ENCODE data around the gene SLC7A6. TPM values are rescaled to one million over a fixed set of nuclear protein-coding genes. Genes with fewer than 3 reads are reported as not detected.

Gene SLC7A6
- total and polyA plus RNA-seq, 2 of the 13 experiments (the other 11 are each of a cell fraction or from before 2014, with no cell fraction given) = 35.8 to 70.8 TPM

- 0 out of 2 replicates have a peak, but pooled peaks have one; percentile 76 for TF ChIP-seq ZNF704 (CRISPR knock-in tag; IDR thresholded peaks at IDR 0.05; ENCODE audit: borderline replicate concordance)
- peak; percentile 58 for TF ChIP-seq ZNF232 (CRISPR knock-in tag; IDR thresholded peaks at IDR 0.05; ENCODE audit: borderline replicate concordance)
- TF ChIP-seq PRDM10 (CRISPR knock-in tag; IDR thresholded peaks at IDR 0.05; ENCODE audit: low read depth) = no peak
- 0 out of 2 replicates have a peak, but pooled peaks have one; percentile 67 for TF ChIP-seq ZNF552 (CRISPR knock-in tag; IDR thresholded peaks at IDR 0.05; ENCODE audit: borderline replicate concordance)
- no peak; the same call in 1 of the 2 replicates for TF ChIP-seq ESRRA (CRISPR knock-in tag; IDR thresholded peaks at IDR 0.05; ENCODE audit: low read depth)
- TF ChIP-seq NKX3-1 (CRISPR knock-in tag; IDR thresholded peaks at IDR 0.05) = peak; percentile 45; the same call in 1 of the 2 replicates
- TF ChIP-seq MNT (IDR thresholded peaks at IDR 0.05) = no peak
- TF ChIP-seq EZH2 (conservative IDR thresholded peaks at IDR 0.05; ENCODE audit: low read depth, low read length) = no peak
- TF ChIP-seq PBX3 (CRISPR knock-in tag; IDR thresholded peaks at IDR 0.05; ENCODE audit: borderline replicate concordance) = peak; percentile 70; the same call in 1 of the 2 replicates
- no peak for TF ChIP-seq ZNF678 (CRISPR knock-in tag; IDR thresholded peaks at IDR 0.05)
- TF ChIP-seq SKI (IDR thresholded peaks at IDR 0.05; ENCODE audit: partially characterized antibody) = peak; percentile 93
- TF ChIP-seq FOXJ3 (CRISPR knock-in tag; IDR thresholded peaks at IDR 0.05; ENCODE audit: borderline replicate concordance) = no peak
- 0 out of 2 replicates have a peak, but pooled peaks have one; percentile 53 for TF ChIP-seq DNMT1 (CRISPR knock-in tag; IDR thresholded peaks at IDR 0.05)
- 0 out of 2 replicates have a peak, but pooled peaks have one; percentile 31 for TF ChIP-seq ZNF12 (CRISPR knock-in tag; IDR thresholded peaks at IDR 0.05)
- TF ChIP-seq ZSCAN20 (CRISPR knock-in tag; IDR thresholded peaks at IDR 0.05; ENCODE audit: borderline replicate concordance) = 0 out of 2 replicates have a peak, but pooled peaks have one; percentile 34
- peak; percentile 26; the same call in 1 of the 2 replicates for TF ChIP-seq ARNTL (CRISPR knock-in tag; IDR thresholded peaks at IDR 0.05)
- TF ChIP-seq, protein P1, sequence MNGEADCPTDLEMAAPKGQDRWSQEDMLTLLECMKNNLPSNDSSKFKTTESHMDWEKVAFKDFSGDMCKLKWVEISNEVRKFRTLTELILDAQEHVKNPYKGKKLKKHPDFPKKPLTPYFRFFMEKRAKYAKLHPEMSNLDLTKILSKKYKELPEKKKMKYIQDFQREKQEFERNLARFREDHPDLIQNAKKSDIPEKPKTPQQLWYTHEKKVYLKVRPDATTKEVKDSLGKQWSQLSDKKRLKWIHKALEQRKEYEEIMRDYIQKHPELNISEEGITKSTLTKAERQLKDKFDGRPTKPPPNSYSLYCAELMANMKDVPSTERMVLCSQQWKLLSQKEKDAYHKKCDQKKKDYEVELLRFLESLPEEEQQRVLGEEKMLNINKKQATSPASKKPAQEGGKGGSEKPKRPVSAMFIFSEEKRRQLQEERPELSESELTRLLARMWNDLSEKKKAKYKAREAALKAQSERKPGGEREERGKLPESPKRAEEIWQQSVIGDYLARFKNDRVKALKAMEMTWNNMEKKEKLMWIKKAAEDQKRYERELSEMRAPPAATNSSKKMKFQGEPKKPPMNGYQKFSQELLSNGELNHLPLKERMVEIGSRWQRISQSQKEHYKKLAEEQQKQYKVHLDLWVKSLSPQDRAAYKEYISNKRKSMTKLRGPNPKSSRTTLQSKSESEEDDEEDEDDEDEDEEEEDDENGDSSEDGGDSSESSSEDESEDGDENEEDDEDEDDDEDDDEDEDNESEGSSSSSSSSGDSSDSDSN (CRISPR knock-in tag; IDR thresholded peaks at IDR 0.05) = peak; percentile 34; the same call in 1 of the 2 replicates
Measured at GRCh38 chr16:68264128-68265077, at the start of gene SLC7A6 (continued).
